Measurements from ENCODE around the gene CGB2.
"Not testable (repeated sequence)": the region's sequence is repeated elsewhere in the genome, so short reads cannot be mapped to it uniquely, and the experiment has no call there.

The CGB2 gene

GRCh38 chr19:49070416-49070815, 38.7 kb downstream of the CGB2 start:
- no peak for DNase-seq

GRCh38 chr19:49071860-49072547, 40.3 kb downstream of the CGB2 start:
- DNase-seq: no peak

GRCh38 chr19:49073514-49074378, 42.1 kb downstream of the CGB2 start:
- no peak for DNase-seq

- DNase-seq: not testable (repeated sequence)
Observed at GRCh38 chr19:49074869-49075268, 43.2 kb downstream of the CGB2 start.

GRCh38 chr19:49080392-49080791, 48.7 kb downstream of the CGB2 start:
- DNase-seq: no peak

GRCh38 chr19:49081273-49081672, 49.6 kb downstream of the CGB2 start:
- no peak for DNase-seq
